NCI-H446 (cell line): ENCODE measurements around the gene MXI1.

ENCODE experiments used
- DNase-seq, 2 experiments: peaks; one replicate each; lab custom pipeline; 2025; lab: John Stamatoyannopoulos, UW

The MXI1 gene

GRCh38 chr10:110207011-110207804, at the start of gene MXI1:
TSS of gene MXI1 (plus strand) at chr10:110207605. CDS start at chr10:110207809, 204 bp downstream.
- DNase-seq, result peak in 1 of 2 experiments; percentile 48

GRCh38 chr10:110158051-110159005, 49.1 kb upstream of the MXI1 start:
- DNase-seq, result no peak

- no peak for DNase-seq
Measured at GRCh38 chr10:110160081-110160480, 47.3 kb upstream of the MXI1 start.

GRCh38 chr10:110160522-110160921, 46.9 kb upstream of the MXI1 start:
- DNase-seq, result no peak

- no peak for DNase-seq
Measured at GRCh38 chr10:110162741-110163145, 44.7 kb upstream of the MXI1 start.

- no peak for DNase-seq
Measured at GRCh38 chr10:110163192-110163773, 44.1 kb upstream of the MXI1 start.

- no peak for DNase-seq
Measured at GRCh38 chr10:110163841-110164240, 43.6 kb upstream of the MXI1 start.

- no peak for DNase-seq
Measured at GRCh38 chr10:110165239-110165638, 42.2 kb upstream of the MXI1 start.

- no peak for DNase-seq
Measured at GRCh38 chr10:110167149-110167548, 40.3 kb upstream of the MXI1 start.

GRCh38 chr10:110168601-110169481, 38.6 kb upstream of the MXI1 start:
- DNase-seq, result no peak

GRCh38 chr10:110169586-110169985, 37.8 kb upstream of the MXI1 start:
- no peak for DNase-seq

GRCh38 chr10:110170142-110170971, 37.0 kb upstream of the MXI1 start:
- DNase-seq, result no peak

GRCh38 chr10:110171032-110171431, 36.4 kb upstream of the MXI1 start:
- DNase-seq, result no peak

- DNase-seq, result no peak
Measured at GRCh38 chr10:110172155-110172554, 35.2 kb upstream of the MXI1 start.

- DNase-seq, result no peak
Measured at GRCh38 chr10:110174201-110174600, 33.2 kb upstream of the MXI1 start.

- no peak for DNase-seq
Measured at GRCh38 chr10:110174816-110175215, 32.6 kb upstream of the MXI1 start.

- DNase-seq, result no peak
Measured at GRCh38 chr10:110175406-110175805, 32.0 kb upstream of the MXI1 start.

GRCh38 chr10:110176141-110177030, 31.0 kb upstream of the MXI1 start:
- DNase-seq, result no peak

- DNase-seq, result no peak
Measured at GRCh38 chr10:110179220-110179619, 28.2 kb upstream of the MXI1 start.

GRCh38 chr10:110181451-110181850, 26.0 kb upstream of the MXI1 start:
- DNase-seq, result no peak
